OCI-LY1 (cell line): ENCODE measurements around the gene MT1X.

Experiments
- H2AFZ ChIP-seq: fragments of 200-600 bp; sonication (generic), shearing (Covaris generic); 2 replicates; pipeline ENCODE4 v1.6.0; 2014; ENCODE audit warnings: antibody characterized with exemption, mild to moderate bottlenecking, low read length
- H3F3A ChIP-seq: fragments of 200-600 bp; sonication (generic), shearing (Covaris generic); 2 replicates; pipeline ENCODE4 v1.6.0; 2014; ENCODE audit warnings: mild to moderate bottlenecking, antibody characterized with exemption, low read length, moderate library complexity; ENCODE audit not compliant: insufficient read depth
- H3K27ac ChIP-seq: fragments of 200-600 bp; sonication (generic); 2 replicates; pipeline ENCODE4 v1.5.1; 2014; ENCODE audit warnings: low read length, mixed run types, mild to moderate bottlenecking, low read depth; ENCODE audit not compliant: poor library complexity, severe bottlenecking
- H3K27me3 ChIP-seq: fragments of 200-600 bp; sonication (generic); 2 replicates; pipeline ENCODE4 v1.6.0; 2014; ENCODE audit warnings: antibody characterized with exemption, mild to moderate bottlenecking, low read length, moderate library complexity; ENCODE audit not compliant: insufficient read depth
- H3K36me3 ChIP-seq: fragments of 200-600 bp; sonication (generic); 2 replicates; pipeline ENCODE4 v1.6.1; 2014; ENCODE audit warnings: mild to moderate bottlenecking, antibody characterized with exemption, low read length, moderate library complexity, mixed read lengths; ENCODE audit not compliant: insufficient read depth
- H3K4me1 ChIP-seq: fragments of 200-600 bp; sonication (generic); 2 replicates; pipeline ENCODE4 v1.5.1; 2014; ENCODE audit warnings: mild to moderate bottlenecking, low read length, moderate library complexity; ENCODE audit not compliant: insufficient read depth, severe bottlenecking
- H3K4me2 ChIP-seq: fragments of 200-600 bp; sonication (generic), shearing (Covaris generic); 2 replicates; pipeline ENCODE4 v1.6.1; 2014; ENCODE audit warnings: low read length
- H3K4me3 ChIP-seq: fragments of 200-600 bp; sonication (generic); 2 replicates; pipeline ENCODE4 v1.5.1; 2014; ENCODE audit warnings: low read length, low read depth, mild to moderate bottlenecking, mixed read lengths; ENCODE audit not compliant: poor library complexity, severe bottlenecking
- H3K79me2 ChIP-seq: fragments of 200-600 bp; shearing (Covaris generic); 2 replicates; pipeline ENCODE4 v1.6.1; 2016; ENCODE audit warnings: mixed run types, low read length, mixed read lengths; ENCODE audit not compliant: insufficient read depth
- H3K9ac ChIP-seq: fragments of 200-600 bp; sonication (generic), shearing (Covaris generic); 2 replicates; pipeline ENCODE4 v1.6.1; 2014; ENCODE audit warnings: mild to moderate bottlenecking, low read length, mixed read lengths
- H3K9me2 ChIP-seq: fragments of 200-600 bp; sonication (generic), shearing (Covaris generic); 2 replicates; pipeline ENCODE4 v1.6.1; 2014; ENCODE audit warnings: low read depth, mild to moderate bottlenecking, low read length, mixed read lengths
- H3K9me3 ChIP-seq: fragments of 200-600 bp; shearing (Covaris generic); 2 replicates; pipeline ENCODE4 v1.6.1; 2014; ENCODE audit warnings: low read length, mixed read lengths
- H4K20me1 ChIP-seq: fragments of 200-600 bp; sonication (generic), shearing (Covaris generic); 2 replicates; pipeline ENCODE4 v1.6.0; 2016; ENCODE audit warnings: mild to moderate bottlenecking, low read length; ENCODE audit not compliant: insufficient read depth
- CTCF ChIP-seq: fragments of 200-600 bp; sonication (generic), shearing (Covaris generic); IDR thresholded peaks from 2 replicates; pipeline ENCODE4 v1.5.1; 2017; ENCODE audit warnings: mild to moderate bottlenecking, antibody characterized with exemption, low read length, moderate library complexity, mixed read lengths
- EZH2 ChIP-seq: fragments of 200-600 bp; sonication (generic), shearing (Covaris generic); IDR thresholded peaks from 2 replicates; pipeline ENCODE4 v1.8.0; 2017; ENCODE audit warnings: borderline replicate concordance, mixed run types, mild to moderate bottlenecking, antibody characterized with exemption, low read length, moderate library complexity, mixed read lengths

Gene MT1X

GRCh38 chr16:56634715-56635440 is 47.4 kb upstream of the MT1X start:
- no peak overlapping the region for H3K4me3 ChIP-seq

GRCh38 chr16:56635441-56635967 is 46.8 kb upstream of the MT1X start:
- Histone ChIP-seq H3F3A (no peaks in the 10 kb centered on the region), H3K4me2 (no peak overlapping the region), H3K9ac (no peak overlapping the region), H2AFZ (no peak overlapping the region), H3K4me3 (no peak overlapping the region), H3K9me3 (no peaks in the 10 kb centered on the region), H3K79me2 (no peaks in the 10 kb centered on the region), H3K36me3 (no peaks in the 10 kb centered on the region), H3K4me1 (no peaks in the 10 kb centered on the region), H3K9me2 (no peaks in the 10 kb centered on the region), H3K27me3 (no peaks in the 10 kb centered on the region; the same call in 1 of the 2 replicates), H4K20me1 (no peaks in the 10 kb centered on the region), H3K27ac (no peak overlapping the region)
- TF ChIP-seq EZH2 (no peak), CTCF (no peak)

More at GRCh38 chr16:56634715-56635440, 47.4 kb upstream of the MT1X start:
- H3K36me3 ChIP-seq = no peaks in the 10 kb centered on the region
- H3K9ac ChIP-seq = no peak overlapping the region
- TF ChIP-seq EZH2 (no peak), CTCF (no peak)
- no peaks in the 10 kb centered on the region; the same call in 1 of the 2 replicates for H3K27me3 ChIP-seq
- H3K4me1 ChIP-seq = no peaks in the 10 kb centered on the region
- no peak overlapping the region for H3K4me2 ChIP-seq
- H3F3A ChIP-seq = no peaks in the 10 kb centered on the region
- no peaks in the 10 kb centered on the region for H3K9me2 ChIP-seq
- H4K20me1 ChIP-seq = no peaks in the 10 kb centered on the region
- no peak overlapping the region for H2AFZ ChIP-seq
- no peaks in the 10 kb centered on the region for H3K79me2 ChIP-seq
- no peaks in the 10 kb centered on the region for H3K9me3 ChIP-seq
- no peak overlapping the region for H3K27ac ChIP-seq

- Histone ChIP-seq H3K4me3 (no peak overlapping the region), H2AFZ (no peak overlapping the region), H3K27me3 (no peaks in the 10 kb centered on the region; the same call in 1 of the 2 replicates)
Measured at GRCh38 chr16:56636616-56637413, 45.5 kb upstream of the MT1X start.

More at GRCh38 chr16:56636616-56637413, 45.5 kb upstream of the MT1X start:
- H3K4me2 ChIP-seq = no peak overlapping the region
- H3F3A ChIP-seq = no peaks in the 10 kb centered on the region
- no peaks in the 10 kb centered on the region for H3K36me3 ChIP-seq
- H3K79me2 ChIP-seq = no peaks in the 10 kb centered on the region
- H3K27ac ChIP-seq = no peak overlapping the region
- H3K9ac ChIP-seq = no peak overlapping the region
- H4K20me1 ChIP-seq = no peaks in the 10 kb centered on the region
- H3K9me2 ChIP-seq = no peaks in the 10 kb centered on the region
- TF ChIP-seq CTCF (no peak), EZH2 (no peak)
- no peaks in the 10 kb centered on the region for H3K4me1 ChIP-seq
- H3K9me3 ChIP-seq = no peaks in the 10 kb centered on the region
